ENCODE measurements around the gene CHCHD6.

Gene CHCHD6

DNA sequence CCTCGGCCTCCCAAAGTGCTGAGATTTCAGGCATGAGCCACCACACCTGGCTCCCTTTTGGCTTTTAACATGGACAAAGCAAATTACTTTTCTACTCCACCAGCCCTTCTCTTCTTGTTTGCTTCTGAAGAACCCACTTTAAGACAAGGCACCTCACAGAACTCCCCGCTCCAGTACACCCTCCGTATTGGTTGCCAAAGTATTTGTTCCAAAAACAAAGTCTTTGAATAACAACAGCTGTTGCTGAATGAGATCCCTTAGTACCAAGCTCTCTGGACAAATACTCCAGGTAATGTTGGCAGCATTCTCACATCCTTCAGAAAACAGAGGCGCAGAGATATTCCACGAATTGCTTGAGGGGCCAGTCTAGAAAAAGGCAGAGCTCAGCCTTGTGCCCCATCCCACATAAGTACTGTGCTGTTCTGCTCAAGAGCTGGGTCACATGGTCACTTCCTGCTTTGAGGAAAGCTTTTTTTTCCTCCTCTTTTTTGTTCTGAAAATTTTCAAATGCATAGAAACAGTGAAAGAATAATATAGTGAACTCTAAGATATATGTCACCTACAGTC, 7.3 kb upstream of the CHCHD6 start:
- H3K27ac ChIP-seq (ENCODE audit: low read depth, low read length), result no peak overlapping the region
- H3K4me3 ChIP-seq (ENCODE audit: insufficient read depth, low read length, poor library complexity, severe bottlenecking), result no peak overlapping the region
- no peaks in the 10 kb centered on the region for H4K20me1 ChIP-seq (ENCODE audit: low read depth, low read length)
- H3K79me2 ChIP-seq (ENCODE audit: insufficient read depth, low read length), result no peaks in the 10 kb centered on the region
- H3K9me2 ChIP-seq (replicated peaks; ENCODE audit: insufficient read depth, low read length), result no peaks in the 10 kb centered on the region
- no peaks in the 10 kb centered on the region for H3K9me3 ChIP-seq (ENCODE audit: insufficient read depth, low read length)
- no peak overlapping the region for H2AFZ ChIP-seq (ENCODE audit: low read depth, low read length, severe bottlenecking)
- no peak overlapping the region for H3K9ac ChIP-seq (ENCODE audit: low read length)
- no peak overlapping the region for H3K4me2 ChIP-seq (ENCODE audit: low read depth, low read length, poor library complexity, severe bottlenecking)
- no peaks in the 10 kb centered on the region for H3K27me3 ChIP-seq (ENCODE audit: low read length)
- no peaks in the 10 kb centered on the region for H3F3A ChIP-seq (ENCODE audit: insufficient read depth)
- no peak for TF ChIP-seq EZH2phosphoT487 (conservative IDR thresholded peaks at IDR 0.05; ENCODE audit: low read length)
- TF ChIP-seq, protein P1, sequence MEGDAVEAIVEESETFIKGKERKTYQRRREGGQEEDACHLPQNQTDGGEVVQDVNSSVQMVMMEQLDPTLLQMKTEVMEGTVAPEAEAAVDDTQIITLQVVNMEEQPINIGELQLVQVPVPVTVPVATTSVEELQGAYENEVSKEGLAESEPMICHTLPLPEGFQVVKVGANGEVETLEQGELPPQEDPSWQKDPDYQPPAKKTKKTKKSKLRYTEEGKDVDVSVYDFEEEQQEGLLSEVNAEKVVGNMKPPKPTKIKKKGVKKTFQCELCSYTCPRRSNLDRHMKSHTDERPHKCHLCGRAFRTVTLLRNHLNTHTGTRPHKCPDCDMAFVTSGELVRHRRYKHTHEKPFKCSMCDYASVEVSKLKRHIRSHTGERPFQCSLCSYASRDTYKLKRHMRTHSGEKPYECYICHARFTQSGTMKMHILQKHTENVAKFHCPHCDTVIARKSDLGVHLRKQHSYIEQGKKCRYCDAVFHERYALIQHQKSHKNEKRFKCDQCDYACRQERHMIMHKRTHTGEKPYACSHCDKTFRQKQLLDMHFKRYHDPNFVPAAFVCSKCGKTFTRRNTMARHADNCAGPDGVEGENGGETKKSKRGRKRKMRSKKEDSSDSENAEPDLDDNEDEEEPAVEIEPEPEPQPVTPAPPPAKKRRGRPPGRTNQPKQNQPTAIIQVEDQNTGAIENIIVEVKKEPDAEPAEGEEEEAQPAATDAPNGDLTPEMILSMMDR (IDR thresholded peaks at IDR 0.05; ENCODE audit: insufficient read depth, low read length, poor library complexity, severe bottlenecking), result no peak
- no peaks in the 10 kb centered on the region for H3K36me3 ChIP-seq (ENCODE audit: low read length)

DNA sequence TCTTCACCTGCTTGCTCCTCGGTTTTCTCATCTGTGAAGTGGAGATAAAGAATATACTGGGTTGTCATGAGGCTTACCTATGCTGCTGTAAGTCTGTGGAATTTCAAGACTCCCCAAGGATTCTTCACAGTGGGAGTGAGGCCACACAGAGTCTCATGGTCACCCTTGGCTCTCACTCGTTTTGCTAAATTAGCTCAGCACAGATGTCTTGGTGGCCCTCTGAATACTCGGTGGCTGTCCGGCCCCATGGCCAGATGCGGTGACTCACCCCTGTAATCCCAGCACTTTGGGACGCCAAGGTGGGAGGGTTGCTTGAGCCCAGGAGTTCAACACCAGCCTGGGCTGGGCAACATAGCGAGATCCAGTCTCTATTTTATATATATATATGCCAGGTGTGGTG, 5.0 kb upstream of the CHCHD6 start:
- no peak overlapping the region for H3K9ac ChIP-seq (ENCODE audit: low read length)

DNA sequence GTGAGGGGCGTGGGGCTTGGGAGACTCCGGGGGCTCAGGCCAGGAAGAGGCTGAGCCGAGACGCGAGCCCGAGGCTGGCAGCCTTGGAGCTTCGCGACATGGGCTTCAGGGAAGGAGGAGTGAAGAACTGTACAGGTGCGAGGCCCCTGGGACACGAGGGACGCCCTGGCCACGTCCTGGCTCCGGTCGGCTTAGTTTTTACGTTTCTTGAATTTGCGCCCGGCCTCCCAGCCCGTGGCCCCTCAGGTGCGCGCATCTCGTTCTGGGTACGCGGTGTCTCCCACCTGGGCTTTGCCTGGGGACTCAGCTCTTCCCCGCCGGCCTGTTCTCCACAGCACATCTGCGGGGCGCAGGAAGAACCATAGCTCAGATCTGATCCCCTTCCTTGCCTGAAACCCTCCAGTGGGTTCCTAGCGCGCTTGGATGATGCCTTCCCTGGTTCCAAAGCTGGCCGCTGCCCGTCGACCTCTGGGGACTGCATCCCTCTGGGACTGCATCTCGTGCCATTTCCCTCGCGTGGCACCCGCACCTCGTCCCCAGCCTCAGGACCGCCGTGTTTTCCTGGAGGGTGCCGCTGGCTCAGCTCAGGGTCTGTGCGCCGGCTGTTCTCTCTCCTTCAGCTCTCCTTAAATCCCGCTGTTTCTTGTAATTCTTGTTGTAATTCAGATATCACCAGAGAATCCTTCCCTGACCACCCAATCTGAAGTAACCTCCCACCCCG, 614 bp downstream of the CHCHD6 start:
- H3K4me2 ChIP-seq (ENCODE audit: low read depth, low read length, poor library complexity, severe bottlenecking), result peak overlapping the region; percentile 67
- peak overlapping the region; percentile 88 for H3K4me3 ChIP-seq (ENCODE audit: insufficient read depth, low read length, poor library complexity, severe bottlenecking)
- no peaks in the 10 kb centered on the region for H4K20me1 ChIP-seq (ENCODE audit: low read depth, low read length)
- no peaks in the 10 kb centered on the region for H3K9me3 ChIP-seq (ENCODE audit: insufficient read depth, low read length)
- no peaks in the 10 kb centered on the region for H3K79me2 ChIP-seq (ENCODE audit: insufficient read depth, low read length)
- no peak for TF ChIP-seq EZH2phosphoT487 (conservative IDR thresholded peaks at IDR 0.05; ENCODE audit: low read length)
- TF ChIP-seq, protein P1 (IDR thresholded peaks at IDR 0.05; ENCODE audit: insufficient read depth, low read length, poor library complexity, severe bottlenecking), result no peak
- H3K9ac ChIP-seq (ENCODE audit: low read length), result peak overlapping the region; percentile 65
- no peaks in the 10 kb centered on the region for H3K27me3 ChIP-seq (ENCODE audit: low read length)
- no peaks in the 10 kb centered on the region for H3F3A ChIP-seq (ENCODE audit: insufficient read depth)
- peak overlapping the region; percentile 97 for H2AFZ ChIP-seq (ENCODE audit: low read depth, low read length, severe bottlenecking)
- no peaks in the 10 kb centered on the region for H3K9me2 ChIP-seq (replicated peaks; ENCODE audit: insufficient read depth, low read length)
- no peaks in the 10 kb centered on the region for H3K36me3 ChIP-seq (ENCODE audit: low read length)
- no peak overlapping the region for H3K27ac ChIP-seq (ENCODE audit: low read depth, low read length)

More for the DNA sequence above, 5.0 kb upstream of the CHCHD6 start:
- Histone ChIP-seq H3K9me3 (ENCODE audit: insufficient read depth, low read length) (no peaks in the 10 kb centered on the region), H3K27me3 (ENCODE audit: low read length) (no peaks in the 10 kb centered on the region), H2AFZ (ENCODE audit: low read depth, low read length, severe bottlenecking) (no peak overlapping the region), H4K20me1 (ENCODE audit: low read depth, low read length) (no peaks in the 10 kb centered on the region), H3F3A (ENCODE audit: insufficient read depth) (no peaks in the 10 kb centered on the region), H3K79me2 (ENCODE audit: insufficient read depth, low read length) (no peaks in the 10 kb centered on the region), H3K4me3 (ENCODE audit: insufficient read depth, low read length, poor library complexity, severe bottlenecking) (no peak overlapping the region), H3K27ac (ENCODE audit: low read depth, low read length) (no peak overlapping the region), H3K4me2 (ENCODE audit: low read depth, low read length, poor library complexity, severe bottlenecking) (no peak overlapping the region), H3K9me2 (replicated peaks; ENCODE audit: insufficient read depth, low read length) (no peaks in the 10 kb centered on the region), H3K36me3 (ENCODE audit: low read length) (no peaks in the 10 kb centered on the region)
- TF ChIP-seq, protein P1 (IDR thresholded peaks at IDR 0.05; ENCODE audit: insufficient read depth, low read length, poor library complexity, severe bottlenecking), result no peak
- TF ChIP-seq EZH2phosphoT487 (conservative IDR thresholded peaks at IDR 0.05; ENCODE audit: low read length), result no peak
